Activated naive CD4-positive, alpha-beta T cell treated with Interleukin-2 at 50 U/mL for 16 hours (primary cell): ENCODE results near the gene DSTYK.
"Not testable (repeated sequence)": the region's sequence is repeated elsewhere in the genome, so short reads cannot be mapped to it uniquely, and the experiment has no call there.

Source experiments
- DNase-seq: peaks from one replicate; pipeline ENCODE4 v3.0.0-alpha.2; 2020

The DSTYK gene

GRCh38 chr1:205169248-205169647, 42.3 kb downstream of the DSTYK start:
- no peak for DNase-seq

- no peak for DNase-seq
These were observed 43.2 kb downstream of the DSTYK start for GRCh38 chr1:205168291-205168690.

- DNase-seq, result no peak
These were observed 49.2 kb downstream of the DSTYK start for GRCh38 chr1:205162301-205162700.

GRCh38 chr1:205161076-205161475, 50.4 kb downstream of the DSTYK start:
- no peak for DNase-seq

- no peak for DNase-seq
These were observed 53.4 kb downstream of the DSTYK start for GRCh38 chr1:205158048-205158616.

- not testable (repeated sequence) for DNase-seq
These were observed 55.7 kb downstream of the DSTYK start for GRCh38 chr1:205155665-205156377.

- DNase-seq, result no peak
These were observed 59.0 kb downstream of the DSTYK start for GRCh38 chr1:205152505-205152904.

- no peak for DNase-seq
These were observed 60.7 kb downstream of the DSTYK start for GRCh38 chr1:205150651-205151428.

- DNase-seq, result no peak
These were observed 64.2 kb downstream of the DSTYK start for GRCh38 chr1:205147191-205147835.

- no peak for DNase-seq
These were observed 66.8 kb downstream of the DSTYK start for GRCh38 chr1:205144751-205145150.

- DNase-seq, result no peak
These were observed 67.3 kb downstream of the DSTYK start for GRCh38 chr1:205144046-205144720.

- DNase-seq, result no peak
These were observed 69.4 kb downstream of the DSTYK start for GRCh38 chr1:205142102-205142469.

GRCh38 chr1:205141236-205142101, 70.0 kb downstream of the DSTYK start:
- peak; percentile 69 for DNase-seq

- no peak for DNase-seq
These were observed 71.4 kb downstream of the DSTYK start for GRCh38 chr1:205140113-205140512.

GRCh38 chr1:205137901-205138300, 73.6 kb downstream of the DSTYK start:
- DNase-seq, result no peak

- DNase-seq, result no peak
These were observed 78.2 kb downstream of the DSTYK start for GRCh38 chr1:205133287-205133686.

GRCh38 chr1:205129447-205130029, 82.0 kb downstream of the DSTYK start:
- no peak for DNase-seq

GRCh38 chr1:205128050-205128449, 83.5 kb downstream of the DSTYK start:
- no peak for DNase-seq

GRCh38 chr1:205127646-205128045, 83.9 kb downstream of the DSTYK start:
- no peak for DNase-seq

- DNase-seq, result no peak
These were observed 86.8 kb downstream of the DSTYK start for GRCh38 chr1:205124726-205125125.

GRCh38 chr1:205122489-205122882, 89.0 kb downstream of the DSTYK start:
- no peak for DNase-seq
